ENCODE data around the gene FOXK2.

GRCh38 chr17:82638183-82638773, 118.7 kb downstream of the FOXK2 start:
- TF ChIP-seq CTCF (conservative IDR thresholded peaks at IDR 0.05; ENCODE audit: low read depth, low read length): no peak
- no peak for TF ChIP-seq EZH2 (IDR thresholded peaks at IDR 0.05; ENCODE audit: borderline replicate concordance, low read depth, low read length, poor library complexity, severe bottlenecking)
